Activated effector memory CD4-positive, alpha-beta T cell treated with Interleukin-2 at 50 U/mL for 16 hours (primary cell): ENCODE data around the gene SUPT7L.
"Not testable (repeated sequence)": the region's sequence is repeated elsewhere in the genome, so short reads cannot be mapped to it uniquely, and the experiment has no call there.

ENCODE experiments used
- DNase-seq: peaks from one replicate; pipeline ENCODE4 v3.0.0-alpha.2; 2020

Gene SUPT7L

GRCh38 chr2:27634291-27634690 is 29.1 kb downstream of the SUPT7L start:
- DNase-seq, result no peak

DNA sequence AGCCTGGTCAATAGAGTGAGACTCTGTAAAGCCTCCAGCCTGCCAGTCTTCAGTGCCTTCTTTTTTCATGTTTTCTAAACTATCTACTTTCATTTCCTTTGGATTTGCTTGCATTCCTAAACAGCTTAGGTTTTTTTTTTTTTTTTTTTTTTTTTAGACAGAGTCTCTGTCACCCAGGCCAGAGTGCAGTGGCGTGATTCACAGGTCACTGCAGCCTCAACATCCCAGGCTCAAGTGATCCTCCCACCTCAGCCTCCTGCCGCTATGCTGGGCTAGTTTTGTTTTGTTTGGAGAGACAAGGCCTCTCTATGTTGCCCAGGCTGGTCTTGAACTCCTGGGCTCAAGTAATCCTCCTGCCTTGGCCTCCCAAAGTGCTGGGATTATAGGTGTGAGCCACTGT is 33.2 kb downstream of the SUPT7L start:
- DNase-seq, result not testable (repeated sequence)

- DNase-seq, result peak; percentile 93
Measured at GRCh38 chr2:27628767-27629709, 34.4 kb downstream of the SUPT7L start, which contains the start of the genes CCDC121 and GPN1. Gene CCDC121 (minus strand): TSS chr2:27629012. CDS start chr2:27627799, 1,213 bp downstream. Gene GPN1 (plus strand): TSS chr2:27629050. CDS start chr2:27629059, 9 bp downstream.

DNA sequence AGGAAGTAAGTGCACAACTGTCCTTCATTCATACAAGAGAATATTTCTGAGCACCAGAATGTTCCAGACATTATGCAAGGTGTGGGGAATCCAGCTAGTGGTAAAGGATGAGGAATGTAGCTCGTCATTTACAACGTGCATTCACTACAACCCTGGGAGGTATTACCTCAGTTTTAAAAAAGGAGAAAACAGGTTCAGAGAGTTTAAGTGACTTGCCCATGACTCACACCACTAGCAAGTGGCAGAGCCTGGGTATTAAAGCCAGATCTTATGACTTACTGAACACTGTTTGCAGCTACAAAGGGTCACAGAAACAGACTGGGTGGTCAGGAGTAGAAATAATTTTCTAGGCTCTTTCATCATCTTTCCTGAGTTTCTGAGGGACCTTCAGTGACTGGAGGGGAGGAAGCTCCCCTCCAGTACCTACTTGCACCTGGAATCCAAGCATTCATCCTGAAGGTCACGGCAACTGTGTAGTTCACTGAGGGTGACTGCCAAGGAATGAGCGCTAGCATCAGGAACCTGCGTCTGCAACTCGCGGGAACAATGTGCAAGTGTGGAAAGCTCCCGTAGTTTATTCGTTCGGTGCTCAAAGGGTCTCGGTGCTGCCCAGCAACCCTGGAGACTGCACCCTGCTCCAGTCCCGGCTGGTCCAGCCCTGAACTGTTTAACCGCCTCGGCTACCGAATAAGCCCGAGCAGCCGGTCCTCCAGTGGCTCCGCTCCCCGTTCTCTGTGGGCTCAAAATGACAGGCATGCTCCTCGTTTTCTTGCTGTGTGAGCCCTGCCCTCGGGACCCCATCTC is 35.2 kb downstream of the SUPT7L start:
- no peak for DNase-seq

- not testable (repeated sequence) for DNase-seq
Measured at GRCh38 chr2:27626921-27627320, 36.5 kb downstream of the SUPT7L start.

- not testable (repeated sequence) for DNase-seq
Measured at GRCh38 chr2:27626323-27626722, 37.1 kb downstream of the SUPT7L start.

- no peak for DNase-seq
Measured at GRCh38 chr2:27624943-27625342, 38.5 kb downstream of the SUPT7L start.

- DNase-seq, result no peak
Measured at GRCh38 chr2:27622921-27623384, 40.5 kb downstream of the SUPT7L start.

- DNase-seq, result no peak
Measured at GRCh38 chr2:27621524-27621923, 41.9 kb downstream of the SUPT7L start.

DNA sequence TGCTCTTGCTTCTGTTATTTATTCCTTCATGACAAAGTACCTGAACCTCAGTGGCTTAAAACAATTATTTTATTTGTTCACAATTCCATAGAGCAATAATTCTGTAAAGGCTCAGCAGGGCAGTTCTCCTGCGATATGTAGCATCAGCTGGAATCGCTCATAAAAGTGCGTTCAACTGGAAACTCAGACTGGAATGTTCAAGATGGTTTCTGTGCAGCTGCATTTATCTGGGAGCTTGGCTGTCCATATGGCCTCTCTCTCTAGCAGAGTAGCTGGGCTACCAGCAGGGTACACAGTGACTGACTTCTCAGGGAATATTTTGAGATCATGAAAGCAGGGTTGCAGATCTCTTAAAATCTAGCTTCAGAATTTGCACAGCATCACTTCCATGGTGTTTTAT is 48.1 kb downstream of the SUPT7L start:
- no peak for DNase-seq

DNA sequence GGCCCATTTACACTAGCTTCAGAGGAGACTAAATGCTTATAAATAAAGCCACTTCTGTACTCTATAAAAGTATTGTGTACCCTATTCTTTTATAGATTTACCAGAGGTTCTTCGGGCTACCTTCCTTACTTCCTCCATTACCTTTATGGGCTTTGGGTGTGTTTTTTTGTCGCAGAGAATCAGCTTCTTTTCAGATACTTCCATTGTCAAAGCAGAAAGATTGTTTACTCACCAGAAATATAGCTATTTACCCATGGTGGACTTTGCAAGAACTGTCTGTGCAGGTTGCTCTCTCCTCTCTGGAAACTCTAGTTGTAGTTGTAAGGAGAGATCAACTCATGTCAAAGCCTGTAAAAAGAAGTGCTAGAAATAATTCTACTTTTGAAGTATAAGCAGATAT is 49.4 kb downstream of the SUPT7L start:
- DNase-seq, result no peak

DNA sequence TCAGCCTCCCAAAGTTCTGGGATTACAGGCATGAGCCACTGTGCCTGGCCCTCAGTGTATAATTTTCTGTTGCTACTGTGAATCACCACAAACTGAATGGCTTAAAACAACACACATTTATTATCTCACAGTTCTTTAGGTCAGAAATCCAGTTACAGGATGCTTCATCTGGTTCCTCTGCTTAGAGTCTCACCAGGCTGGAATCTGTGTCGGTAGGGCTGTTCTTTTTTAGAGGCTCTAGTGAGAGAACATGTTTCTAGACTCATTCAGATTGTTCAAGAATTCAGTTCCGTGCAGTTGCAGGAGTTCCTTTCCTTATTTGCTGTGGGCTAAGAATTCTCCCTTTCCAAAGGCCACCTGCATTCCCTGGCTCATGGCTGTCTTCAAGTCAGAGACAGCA is 56.8 kb downstream of the SUPT7L start:
- DNase-seq, result no peak
